BE2C (cell line): ENCODE results near the gene INAVA.

Experiments
- DNase-seq: peaks from one replicate; pipeline ENCODE4 v3.0.0-alpha.2; 2020
- H3K27me3 ChIP-seq: fragments of 250-450 bp; sonication (Bioruptor Pico); 2 replicates; pipeline ENCODE4 v1.5.1; 2020; ENCODE audit warnings: mild to moderate bottlenecking
- H3K36me3 ChIP-seq: fragments of 250-450 bp; sonication (Bioruptor Pico); 2 replicates; pipeline ENCODE4 v1.5.1; 2020; ENCODE audit warnings: mild to moderate bottlenecking
- H3K4me1 ChIP-seq: fragments of 250-450 bp; sonication (Bioruptor Pico); 2 replicates; pipeline ENCODE4 v1.5.1; 2020
- H3K4me3 ChIP-seq: 2 replicates; pipeline ENCODE4 v1.5.1; 2011; ENCODE audit warnings: low read depth, low read length
- H3K9me3 ChIP-seq: fragments of 250-450 bp; sonication (Bioruptor Pico); 2 replicates; pipeline ENCODE4 v1.5.1; 2020
- TF ChIP-seq, protein P1 (sequence below): IDR thresholded peaks from 2 replicates; pipeline ENCODE4 v1.5.1; 2012; ENCODE audit warnings: mild to moderate bottlenecking, low read depth, low read length

INAVA gene

DNA sequence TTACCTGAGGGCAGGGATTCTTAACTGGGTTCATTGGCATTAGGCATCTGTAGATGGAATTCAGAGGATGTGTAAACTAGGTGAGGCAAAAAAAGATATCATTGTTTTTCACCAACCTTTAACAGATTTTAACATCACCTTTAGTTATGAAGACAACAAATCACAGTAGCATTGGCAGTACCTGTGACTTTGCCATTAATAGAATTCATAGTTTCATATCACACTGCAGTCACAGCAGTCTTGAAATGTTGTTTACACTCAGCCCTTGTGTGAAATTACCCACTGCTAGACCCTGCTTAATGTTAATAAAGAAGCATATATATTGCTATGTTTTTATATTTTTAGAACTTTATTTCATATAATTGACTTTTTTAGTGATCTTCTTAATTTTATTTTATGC lies 1.7 kb upstream of the INAVA start:
- Histone ChIP-seq H3K4me3 (no peak overlapping the region), H3K27me3 (peaks cover 18% of the 10 kb centered on the region), H3K4me1 (no peaks in the 10 kb centered on the region), H3K9me3 (no peaks in the 10 kb centered on the region), H3K36me3 (no peaks in the 10 kb centered on the region)
- no peak for DNase-seq
- TF ChIP-seq, protein P1, sequence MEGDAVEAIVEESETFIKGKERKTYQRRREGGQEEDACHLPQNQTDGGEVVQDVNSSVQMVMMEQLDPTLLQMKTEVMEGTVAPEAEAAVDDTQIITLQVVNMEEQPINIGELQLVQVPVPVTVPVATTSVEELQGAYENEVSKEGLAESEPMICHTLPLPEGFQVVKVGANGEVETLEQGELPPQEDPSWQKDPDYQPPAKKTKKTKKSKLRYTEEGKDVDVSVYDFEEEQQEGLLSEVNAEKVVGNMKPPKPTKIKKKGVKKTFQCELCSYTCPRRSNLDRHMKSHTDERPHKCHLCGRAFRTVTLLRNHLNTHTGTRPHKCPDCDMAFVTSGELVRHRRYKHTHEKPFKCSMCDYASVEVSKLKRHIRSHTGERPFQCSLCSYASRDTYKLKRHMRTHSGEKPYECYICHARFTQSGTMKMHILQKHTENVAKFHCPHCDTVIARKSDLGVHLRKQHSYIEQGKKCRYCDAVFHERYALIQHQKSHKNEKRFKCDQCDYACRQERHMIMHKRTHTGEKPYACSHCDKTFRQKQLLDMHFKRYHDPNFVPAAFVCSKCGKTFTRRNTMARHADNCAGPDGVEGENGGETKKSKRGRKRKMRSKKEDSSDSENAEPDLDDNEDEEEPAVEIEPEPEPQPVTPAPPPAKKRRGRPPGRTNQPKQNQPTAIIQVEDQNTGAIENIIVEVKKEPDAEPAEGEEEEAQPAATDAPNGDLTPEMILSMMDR, result no peak

DNA sequence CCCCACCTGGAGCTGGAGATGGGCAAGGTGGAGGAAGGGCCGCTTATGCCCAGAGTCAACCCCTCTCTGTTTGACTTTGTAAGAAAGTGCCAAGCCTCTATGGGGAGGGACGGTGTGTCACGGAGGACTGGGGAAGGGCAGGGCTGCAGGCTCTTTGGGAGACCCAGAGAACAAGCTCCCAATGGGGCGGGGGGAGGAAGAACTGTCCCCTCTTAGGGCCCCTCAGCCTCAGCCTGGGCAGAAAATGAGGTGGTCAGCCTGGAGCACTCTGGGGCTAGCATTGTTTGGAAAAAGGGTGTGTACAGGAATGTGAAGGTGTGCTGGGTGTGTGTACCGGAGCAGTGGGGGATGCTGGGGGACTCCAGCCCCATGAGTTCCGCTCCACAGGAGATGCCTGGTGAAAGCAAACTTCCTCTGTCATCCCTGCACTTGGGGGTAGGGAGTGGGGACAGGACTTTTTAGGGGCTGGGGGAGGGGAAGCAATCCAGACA lies 1.2 kb upstream of the INAVA start:
- Histone ChIP-seq H3K4me3 (no peak overlapping the region), H3K4me1 (no peaks in the 10 kb centered on the region), H3K27me3 (peaks cover 18% of the 10 kb centered on the region), H3K36me3 (no peaks in the 10 kb centered on the region), H3K9me3 (no peaks in the 10 kb centered on the region)
- TF ChIP-seq, protein P1, result no peak
- no peak for DNase-seq

DNA sequence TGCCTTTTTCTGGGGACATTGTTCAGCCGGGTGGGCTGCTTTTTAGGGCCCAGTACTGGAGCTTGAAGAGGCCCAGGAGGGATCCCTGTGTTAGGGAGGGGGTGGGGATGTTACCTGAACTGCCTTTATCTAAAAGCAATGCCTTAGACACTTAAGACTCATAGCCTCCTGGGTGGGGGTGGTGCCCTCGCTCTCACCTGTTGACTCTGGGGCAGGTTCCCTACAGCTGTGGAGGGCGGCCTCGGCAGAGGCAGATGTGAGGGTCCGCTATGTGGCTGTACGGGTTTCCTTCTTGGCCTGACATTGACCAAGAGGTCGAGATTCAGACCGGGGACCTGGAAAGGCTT lies 716 bp downstream of the INAVA start:
- H3K4me1 ChIP-seq, result no peaks in the 10 kb centered on the region
- H3K4me3 ChIP-seq, result no peak overlapping the region
- H3K36me3 ChIP-seq, result no peaks in the 10 kb centered on the region
- TF ChIP-seq, protein P1, result no peak
- peaks cover 17% of the 10 kb centered on the region for H3K27me3 ChIP-seq
- no peak for DNase-seq
- H3K9me3 ChIP-seq, result no peaks in the 10 kb centered on the region

DNA sequence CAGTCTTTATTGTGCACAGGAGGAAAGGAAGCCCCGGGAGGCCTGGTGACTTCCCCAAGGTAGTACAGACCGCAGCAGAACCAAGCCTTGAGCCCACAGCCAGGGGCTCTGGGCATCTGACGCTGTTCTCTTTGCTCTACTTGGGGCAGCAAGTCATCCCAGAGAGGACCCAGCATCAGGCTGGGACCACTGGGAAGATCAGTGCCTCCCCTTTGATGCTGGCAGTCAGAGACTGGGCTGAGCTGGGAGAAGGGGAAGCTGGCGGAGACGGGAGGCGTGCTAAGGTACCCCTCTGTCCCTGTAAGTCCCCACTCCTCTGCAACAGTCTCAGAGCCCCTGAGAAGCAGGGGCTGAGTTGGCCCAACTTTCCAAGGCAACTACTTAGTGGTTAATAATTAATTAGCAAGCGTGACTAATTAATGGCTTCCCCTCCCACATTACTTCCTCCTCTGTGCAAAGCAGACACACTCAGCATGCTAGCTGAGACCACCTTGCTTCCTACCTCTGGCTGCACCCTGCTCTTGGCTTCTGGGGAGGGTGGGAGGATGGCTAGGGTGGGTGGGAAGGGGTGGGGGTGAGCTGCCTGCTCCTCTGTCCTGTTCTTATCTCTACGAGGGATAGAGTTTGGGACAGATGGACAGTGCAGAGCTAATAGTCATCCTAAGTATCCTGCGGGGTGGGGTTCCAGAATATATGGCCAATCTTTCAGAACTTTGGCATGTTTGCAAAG lies 1.3 kb downstream of the INAVA start:
- no peak overlapping the region for H3K4me3 ChIP-seq
- no peaks in the 10 kb centered on the region for H3K9me3 ChIP-seq
- TF ChIP-seq, protein P1, result no peak
- H3K27me3 ChIP-seq, result peaks cover 12% of the 10 kb centered on the region
- DNase-seq, result no peak
- no peaks in the 10 kb centered on the region for H3K36me3 ChIP-seq
- no peaks in the 10 kb centered on the region for H3K4me1 ChIP-seq

DNA sequence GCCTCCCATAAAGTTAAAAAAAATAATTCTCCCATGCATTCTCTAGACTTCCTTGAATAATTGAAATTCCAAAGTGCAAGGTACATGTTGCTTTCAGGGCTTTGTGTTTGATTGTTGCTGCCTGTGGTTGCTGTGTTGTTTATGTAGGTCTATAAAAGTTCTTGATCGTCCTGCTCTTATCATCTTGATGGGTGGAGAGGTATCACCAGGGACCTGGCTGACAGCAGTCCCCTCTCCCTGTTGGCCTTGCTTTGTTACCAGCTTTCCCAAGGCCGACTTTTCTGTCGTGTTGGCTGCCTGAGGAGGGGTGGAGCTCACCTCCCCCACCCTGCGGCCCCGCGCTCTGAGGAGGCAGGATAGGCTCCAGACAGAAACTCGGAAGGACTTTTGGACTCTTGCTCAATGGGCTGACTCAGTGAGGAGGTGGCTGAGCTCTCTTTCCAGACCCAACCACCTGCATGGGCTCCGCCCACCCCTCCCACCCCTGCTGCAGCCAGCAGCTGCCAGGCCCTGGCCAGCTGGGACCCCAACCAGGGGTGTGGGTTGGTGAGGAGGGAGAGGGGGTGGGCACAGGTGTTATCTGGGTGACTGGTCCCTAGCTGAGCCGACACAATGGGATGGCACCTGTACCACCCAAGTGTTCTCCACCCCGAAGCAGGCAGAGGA lies 2.0 kb downstream of the INAVA start:
- TF ChIP-seq, protein P1, result no peak
- DNase-seq, result no peak
- peaks cover 5% of the 10 kb centered on the region for H3K27me3 ChIP-seq
- no peaks in the 10 kb centered on the region for H3K4me1 ChIP-seq
- no peaks in the 10 kb centered on the region for H3K9me3 ChIP-seq
- H3K4me3 ChIP-seq, result no peak overlapping the region
- no peaks in the 10 kb centered on the region for H3K36me3 ChIP-seq

DNA sequence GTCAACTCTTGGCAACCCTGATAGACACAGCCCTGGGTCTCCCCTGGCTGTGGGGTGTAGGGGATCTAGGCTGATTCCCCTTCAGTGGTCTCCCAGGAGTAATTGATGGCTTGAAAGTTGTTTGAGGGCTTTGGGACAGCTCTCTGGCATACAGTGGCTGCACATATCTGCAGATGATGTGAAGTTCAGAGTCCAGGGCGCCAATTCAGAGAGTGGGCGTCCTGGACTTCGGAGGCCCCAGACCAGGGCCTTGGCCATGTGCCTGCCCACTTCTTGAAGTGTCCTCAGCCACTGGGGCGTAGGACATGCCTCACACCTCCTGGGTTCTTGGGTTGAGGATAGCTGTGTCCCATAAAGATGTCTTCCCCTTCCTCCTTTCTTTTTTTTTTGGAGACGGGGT lies 2.6 kb downstream of the INAVA start:
- DNase-seq, result no peak
- TF ChIP-seq, protein P1, result no peak
- Histone ChIP-seq H3K4me3 (no peak overlapping the region), H3K36me3 (no peaks in the 10 kb centered on the region), H3K9me3 (no peaks in the 10 kb centered on the region), H3K27me3 (no peaks in the 10 kb centered on the region; the same call in 1 of the 2 replicates), H3K4me1 (no peaks in the 10 kb centered on the region)
